Prostate gland (tissue), 2 donors: Measurements from ENCODE around the gene KCNK2. TPM values are rescaled to one million over a fixed set of nuclear protein-coding genes. Genes with fewer than 3 reads are reported as not detected.

Experiments
- DNase-seq: peaks from one replicate; pipeline ENCODE4 v3.0.0-alpha.2; 2019; ENCODE audit warnings: low spot score
- H3K27ac ChIP-seq, 2 donors: fragments of 200-600 bp; sonication (generic); 2 replicates each; pipeline ENCODE4 v1.5.1; 2017 to 2019
- H3K27me3 ChIP-seq: fragments of 200-600 bp; sonication (generic); replicated peaks from 2 replicates; pipeline ENCODE4 v1.5.1; 2019; ENCODE audit not compliant: insufficient read depth
- H3K36me3 ChIP-seq, 2 donors: fragments of 200-600 bp; sonication (generic); 1 replicate in 1 of 2; 2 replicates in 1 of 2; pipeline versions ENCODE4 v1.5.1 to v1.8.1; 2017 to 2019
- H3K4me1 ChIP-seq: fragments of 200-600 bp; sonication (generic); replicated peaks from 2 replicates; pipeline ENCODE4 v1.5.1; 2019
- H3K4me3 ChIP-seq, 2 donors: fragments of 200-600 bp; sonication (generic); 2 replicates each; pipeline ENCODE4 v1.5.1; 2017 to 2019
- H3K9me3 ChIP-seq: fragments of 200-600 bp; sonication (generic); 2 replicates; pipeline ENCODE4 v1.5.1; 2017
- CTCF ChIP-seq, 4 experiments: fragments of 200-600 bp in 2 of 4; fragments of 450-650 bp in 2 of 4; sonication (generic) in 2 of 4; IDR thresholded peaks; 1 replicate in 3 of 4; 2 replicates in 1 of 4; pipeline ENCODE4 v1.5.1; 2016 to 2019; ENCODE audit warnings: antibody characterized with exemption in 4 of 4, mild to moderate bottlenecking in 2 of 4, moderate library complexity in 2 of 4
- POLR2A ChIP-seq: fragments of 450-650 bp; IDR thresholded peaks from one replicate; pipeline ENCODE4 v1.6.1; 2016; ENCODE audit warnings: antibody characterized with exemption, mild to moderate bottlenecking
- POLR2AphosphoS5 ChIP-seq: sonication (generic); formaldehyde crosslinking; IDR thresholded peaks from one replicate; pipeline ENCODE4 v1.6.1; 2017; ENCODE audit warnings: antibody characterized with exemption
- WGBS: methylation state at CpG from one replicate; pipeline ENCODE4 v1.1.5; 2018; 5-methylcytosine and 5-hydroxymethylcytosine counted together
- intact Hi-C: fragments of 100-400 bp; cut with DNase I; formaldehyde crosslinking; loops from one replicate; pipeline ENCODE4 v1.14.2; 2022
- total RNA-seq, 2 donors: library from RNA; depleted of rRNA; stranded (reverse); fragments of >200 nt; gene quantifications; one replicate each; pipeline ENCODE4 v1.1.0, GENCODE V29; 2016

The KCNK2 gene
- total RNA-seq, 2 donors from 2014 or later: 0.09 to 4.3 TPM

GRCh38 chr1:215044151-215044550 lies 38.4 kb upstream of the KCNK2 start:
- WGBS: 93% methylated on average over 3 of the region's 3 CpGs
- intact Hi-C loops: no loop called here
- no peaks in the 10 kb centered on the region for H3K4me1 ChIP-seq
- no peaks in the 10 kb centered on the region for H3K36me3 ChIP-seq
- no peaks in the 10 kb centered on the region for H3K9me3 ChIP-seq
- DNase-seq: no peak
- no peaks in the 10 kb centered on the region for H3K27me3 ChIP-seq
- no peak overlapping the region for H3K4me3 ChIP-seq
- no peak for TF ChIP-seq POLR2A
- TF ChIP-seq CTCF (IDR thresholded peaks at IDR 0.05): no peak
- TF ChIP-seq POLR2AphosphoS5: no peak
- H3K27ac ChIP-seq: no peak overlapping the region

DNA sequence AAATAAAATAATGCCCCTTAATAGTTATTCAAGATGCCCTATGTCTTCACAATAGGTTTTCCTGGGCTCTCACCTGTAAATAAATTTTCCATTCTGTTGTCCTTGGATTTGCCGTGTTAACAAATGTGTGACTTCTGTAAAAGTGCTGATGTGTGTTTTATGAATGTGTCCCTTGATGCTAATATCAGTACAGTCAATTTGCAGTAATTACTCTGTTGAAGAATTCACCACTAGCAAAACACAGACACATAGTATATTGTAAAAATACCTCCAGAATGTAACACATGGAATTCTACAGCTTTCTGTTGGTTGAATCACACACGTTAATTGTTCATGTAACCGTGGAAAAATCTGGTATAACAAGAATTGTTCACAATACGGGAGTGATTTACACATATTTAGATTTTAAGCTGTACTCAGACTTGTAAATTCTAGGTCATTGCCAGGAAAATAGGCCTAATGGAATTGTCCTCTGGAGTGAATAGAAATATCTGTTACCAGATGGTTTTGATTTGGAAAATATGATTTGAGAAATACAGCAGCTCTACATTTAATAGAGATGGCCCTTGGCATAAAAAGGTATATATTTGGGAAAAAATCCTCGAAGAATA lies 36.7 kb upstream of the KCNK2 start:
- H3K27me3 ChIP-seq: no peaks in the 10 kb centered on the region
- DNase-seq: no peak
- no peaks in the 10 kb centered on the region for H3K9me3 ChIP-seq
- H3K36me3 ChIP-seq: no peaks in the 10 kb centered on the region
- 61% methylated on average over 5 of the region's 5 CpGs for WGBS
- no peak overlapping the region for H3K4me3 ChIP-seq
- H3K4me1 ChIP-seq: no peaks in the 10 kb centered on the region
- intact Hi-C loops: no loop called here
- H3K27ac ChIP-seq: no peak overlapping the region
- TF ChIP-seq POLR2A (no peak), POLR2AphosphoS5 (no peak), CTCF (IDR thresholded peaks at IDR 0.05) (no peak)

- DNase-seq: no peak
- Histone ChIP-seq H3K27ac (no peak overlapping the region), H3K4me1 (no peaks in the 10 kb centered on the region), H3K36me3 (no peaks in the 10 kb centered on the region), H3K27me3 (no peaks in the 10 kb centered on the region), H3K9me3 (no peaks in the 10 kb centered on the region), H3K4me3 (no peak overlapping the region)
- no peak for TF ChIP-seq POLR2A
- no peak for TF ChIP-seq CTCF (IDR thresholded peaks at IDR 0.05)
- no peak for TF ChIP-seq POLR2AphosphoS5
- intact Hi-C loops: no loop called here
These were observed 30.1 kb upstream of the KCNK2 start for GRCh38 chr1:215052256-215053015.

GRCh38 chr1:215054266-215054665 lies 28.3 kb upstream of the KCNK2 start:
- H3K36me3 ChIP-seq: no peaks in the 10 kb centered on the region
- WGBS: 81% methylated on average over 6 of the region's 6 CpGs
- H3K9me3 ChIP-seq: no peaks in the 10 kb centered on the region
- intact Hi-C loops: no loop called here
- TF ChIP-seq POLR2AphosphoS5 (no peak), POLR2A (no peak), CTCF (IDR thresholded peaks at IDR 0.05) (no peak)
- H3K27me3 ChIP-seq: no peaks in the 10 kb centered on the region
- no peaks in the 10 kb centered on the region for H3K4me1 ChIP-seq
- no peak for DNase-seq
- no peak overlapping the region for H3K4me3 ChIP-seq
- no peak overlapping the region for H3K27ac ChIP-seq
